Measurements from ENCODE around the gene C12orf56.
"Not testable (repeated sequence)": the region's sequence is repeated elsewhere in the genome, so short reads cannot be mapped to it uniquely, and the experiment has no call there.

Gene C12orf56

DNA sequence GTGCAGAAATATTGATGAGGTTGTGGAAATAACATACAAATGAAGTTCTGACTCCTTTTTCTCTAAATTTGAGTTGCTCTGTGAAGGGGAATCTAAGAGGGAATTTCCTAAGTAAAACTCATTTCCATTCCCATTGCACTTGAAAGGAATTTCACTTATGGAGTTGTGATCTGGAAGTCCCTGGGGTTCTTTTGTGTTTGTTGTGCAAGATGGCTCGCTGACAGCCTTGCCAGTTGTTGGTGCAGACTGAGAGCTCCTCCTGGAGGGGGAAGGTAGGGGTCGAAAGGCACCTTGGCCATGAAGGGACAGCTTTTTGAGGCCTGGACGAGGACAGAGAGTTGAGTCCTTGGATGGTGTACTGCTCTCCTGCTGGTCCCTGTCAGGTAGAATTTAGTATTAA, 72.0 kb downstream of the C12orf56 start:
- DNase-seq (ENCODE audit: low read depth, low spot score): peak; percentile 21

- no peak for DNase-seq (ENCODE audit: low read depth, low spot score)
These were observed 78.7 kb downstream of the C12orf56 start for GRCh38 chr12:64311877-64312276.

DNA sequence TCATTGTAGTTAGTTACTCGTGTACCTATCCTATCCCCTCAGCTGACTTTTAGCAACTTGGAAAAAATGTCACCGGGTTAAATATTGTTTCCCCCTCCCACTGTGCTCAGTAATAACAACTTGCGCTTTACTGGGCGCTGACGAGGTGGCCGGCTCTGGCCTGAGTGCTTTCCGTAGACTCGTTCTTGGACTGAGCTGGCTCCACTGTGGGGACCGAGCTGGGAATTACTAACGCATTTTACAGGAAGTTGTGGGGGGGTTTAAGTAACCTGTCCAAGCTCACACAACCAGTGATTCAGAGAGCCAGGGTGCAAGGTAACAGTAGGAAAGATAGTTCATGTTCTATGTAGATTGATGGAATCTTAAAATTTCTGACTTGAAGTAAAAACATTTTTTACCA, 86.0 kb downstream of the C12orf56 start:
- DNase-seq (ENCODE audit: low read depth, low spot score): no peak

DNA sequence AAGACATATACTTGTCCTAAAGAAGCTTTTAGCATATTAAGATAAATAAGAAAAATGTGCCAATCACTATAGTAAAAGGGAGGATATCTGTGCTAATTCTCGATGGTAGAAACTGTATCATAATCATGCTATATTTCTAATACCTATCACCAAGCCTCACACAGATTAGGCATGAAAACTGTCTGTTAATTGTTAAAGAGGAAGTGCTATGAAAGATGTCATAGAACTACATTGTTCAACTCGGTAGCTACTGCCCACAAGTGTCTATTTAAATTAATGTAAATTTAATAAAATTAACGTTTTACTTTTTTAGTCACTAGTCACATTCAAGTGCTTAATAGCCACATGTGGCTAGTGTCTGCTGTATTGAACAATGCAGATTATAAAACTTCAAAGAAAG, 90.9 kb downstream of the C12orf56 start:
- DNase-seq (ENCODE audit: low read depth, low spot score): no peak

GRCh38 chr12:64296301-64296700, 94.3 kb downstream of the C12orf56 start:
- DNase-seq (ENCODE audit: low read depth, low spot score): no peak

DNA sequence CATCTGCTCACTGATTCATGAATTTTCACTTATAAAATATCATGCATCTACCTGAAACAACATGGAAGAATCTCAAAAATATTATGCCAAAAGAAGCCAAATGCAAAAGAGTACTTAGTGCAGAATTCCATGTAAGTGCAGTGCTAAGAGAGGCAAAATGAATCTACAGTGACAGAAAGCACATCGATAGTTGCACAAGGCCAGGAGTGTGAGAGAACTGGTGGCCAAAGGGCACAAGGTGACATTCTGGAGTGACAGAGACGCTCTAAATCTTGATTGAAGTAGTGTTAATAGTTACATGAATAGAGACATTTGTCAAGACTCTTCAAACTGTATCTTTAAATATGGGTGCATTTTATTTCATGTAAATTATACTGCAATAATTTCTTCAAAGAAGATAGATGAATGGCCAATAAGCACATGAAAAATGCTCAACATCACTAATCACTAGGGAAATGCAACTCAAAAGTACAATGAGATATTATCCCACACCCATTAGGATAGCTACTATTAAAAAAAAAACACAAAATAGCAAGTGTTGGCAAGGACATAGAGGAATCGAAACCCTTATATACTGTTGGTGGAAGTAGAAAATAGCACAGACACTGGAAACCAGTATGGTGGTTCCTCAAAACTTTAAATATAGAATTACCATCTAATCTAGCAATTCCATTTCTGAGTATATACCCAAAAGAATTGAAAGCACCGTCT, 96.7 kb downstream of the C12orf56 start:
- DNase-seq (ENCODE audit: low read depth, low spot score): no peak

DNA sequence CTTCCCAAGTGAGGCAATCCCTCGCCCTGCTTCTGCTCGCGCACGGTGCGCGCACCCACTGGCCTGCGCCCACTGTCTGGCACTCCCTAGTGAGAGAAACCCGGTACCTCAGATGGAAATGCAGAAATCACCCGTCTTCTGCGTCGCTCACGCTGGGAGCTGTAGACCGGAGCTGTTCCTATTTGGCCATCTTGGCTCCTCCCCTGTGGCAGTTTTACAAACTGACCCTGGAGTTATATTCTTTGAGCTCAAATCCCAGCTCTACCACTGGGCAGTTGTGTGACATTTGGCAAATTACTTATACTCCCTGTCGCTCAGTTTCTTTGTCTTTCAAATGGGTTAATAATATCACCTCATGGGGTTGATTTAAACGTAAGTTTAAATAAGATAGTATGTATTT, 97.4 kb downstream of the C12orf56 start:
- not testable (repeated sequence) for DNase-seq (ENCODE audit: low read depth, low spot score)

GRCh38 chr12:64286521-64286920, 104.0 kb downstream of the C12orf56 start:
- DNase-seq (ENCODE audit: low read depth, low spot score): no peak

- DNase-seq (ENCODE audit: low read depth, low spot score): no peak
These were observed 106.3 kb downstream of the C12orf56 start for GRCh38 chr12:64284256-64284655.

GRCh38 chr12:64278421-64278820, 112.1 kb downstream of the C12orf56 start:
- DNase-seq (ENCODE audit: low read depth, low spot score): no peak

- no peak for DNase-seq (ENCODE audit: low read depth, low spot score)
These were observed 116.8 kb downstream of the C12orf56 start for GRCh38 chr12:64273527-64274403.

DNA sequence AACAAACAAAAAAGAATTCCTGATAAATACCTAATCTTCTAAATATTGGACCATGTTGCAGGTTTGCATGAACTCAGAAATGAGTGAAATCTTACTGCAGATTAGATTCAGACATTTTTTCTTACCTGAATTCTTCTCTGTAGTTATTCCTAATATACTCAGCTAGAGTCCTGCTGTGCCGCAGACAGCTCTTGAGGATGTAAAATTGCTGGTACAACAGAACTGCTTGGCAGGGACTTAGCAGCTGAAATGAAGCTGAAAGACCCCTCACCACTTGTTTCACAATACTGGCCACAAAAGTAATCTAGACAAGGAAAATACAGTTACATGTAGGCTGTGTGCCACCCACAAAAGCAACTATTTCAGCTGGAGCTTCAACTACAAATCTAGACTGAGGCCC, 120.1 kb downstream of the C12orf56 start:
- no peak for DNase-seq (ENCODE audit: low read depth, low spot score)

DNA sequence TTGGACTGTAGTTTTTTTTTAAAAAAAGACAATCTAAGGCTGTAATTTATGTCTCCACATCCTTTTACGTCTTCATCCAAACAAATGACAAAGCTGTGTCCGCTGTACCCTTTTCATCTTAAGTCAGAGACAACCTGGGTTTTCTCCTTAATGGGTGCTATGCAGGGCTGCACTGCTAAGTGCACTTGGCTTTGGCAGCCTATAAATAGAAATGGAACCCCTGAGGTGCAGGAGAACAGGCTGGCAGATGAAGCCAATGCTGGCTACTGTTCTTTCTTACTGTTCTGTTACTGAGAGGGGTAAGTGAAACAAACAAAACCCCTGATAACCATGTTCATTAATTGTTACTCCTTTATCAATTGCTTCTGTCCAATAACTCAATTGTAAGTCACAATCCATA, 121.4 kb downstream of the C12orf56 start:
- DNase-seq (ENCODE audit: low read depth, low spot score): no peak

- no peak for DNase-seq (ENCODE audit: low read depth, low spot score)
These were observed 122.1 kb downstream of the C12orf56 start for GRCh38 chr12:64268409-64268808.

DNA sequence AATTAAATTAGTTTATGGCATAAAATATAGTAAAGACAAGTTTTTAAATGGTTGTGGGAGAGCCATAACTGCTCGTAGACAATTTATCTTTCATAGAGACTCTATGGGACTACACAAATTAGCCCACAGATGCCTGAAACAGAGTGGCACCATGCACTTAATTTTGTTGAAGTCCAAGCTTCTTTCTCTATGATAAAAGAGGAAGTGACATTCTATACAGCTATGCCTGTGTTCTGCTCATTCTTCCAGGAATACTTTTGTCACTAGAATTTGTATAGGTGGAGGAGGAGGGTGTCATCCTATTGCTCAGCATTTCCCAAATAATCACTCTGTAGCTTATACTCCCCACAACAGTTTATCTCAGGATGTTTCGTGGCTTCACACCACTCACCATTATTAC, 124.7 kb downstream of the C12orf56 start:
- no peak for DNase-seq (ENCODE audit: low read depth, low spot score)

GRCh38 chr12:64261813-64262212, 128.7 kb downstream of the C12orf56 start:
- no peak for DNase-seq (ENCODE audit: low read depth, low spot score)

DNA sequence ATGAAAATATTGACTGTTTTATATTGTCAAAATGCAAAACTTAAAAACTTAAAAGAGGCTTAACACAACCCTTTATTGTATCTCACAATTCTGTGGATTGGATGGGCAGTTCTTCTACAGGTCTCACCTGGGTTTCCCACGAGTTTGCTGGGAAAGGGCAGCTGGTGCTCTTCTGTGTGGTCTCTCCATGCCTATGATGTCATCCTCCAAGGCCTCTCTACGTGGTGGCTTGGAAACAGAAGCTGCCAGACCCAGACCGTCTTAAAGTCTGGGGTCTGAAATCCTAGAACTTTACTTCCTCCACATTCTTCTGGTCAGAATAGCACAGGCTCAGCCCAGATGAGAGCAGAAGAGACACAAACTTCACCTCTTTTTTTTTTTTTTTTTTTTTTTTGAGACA, 132.0 kb downstream of the C12orf56 start:
- DNase-seq (ENCODE audit: low read depth, low spot score): no peak

DNA sequence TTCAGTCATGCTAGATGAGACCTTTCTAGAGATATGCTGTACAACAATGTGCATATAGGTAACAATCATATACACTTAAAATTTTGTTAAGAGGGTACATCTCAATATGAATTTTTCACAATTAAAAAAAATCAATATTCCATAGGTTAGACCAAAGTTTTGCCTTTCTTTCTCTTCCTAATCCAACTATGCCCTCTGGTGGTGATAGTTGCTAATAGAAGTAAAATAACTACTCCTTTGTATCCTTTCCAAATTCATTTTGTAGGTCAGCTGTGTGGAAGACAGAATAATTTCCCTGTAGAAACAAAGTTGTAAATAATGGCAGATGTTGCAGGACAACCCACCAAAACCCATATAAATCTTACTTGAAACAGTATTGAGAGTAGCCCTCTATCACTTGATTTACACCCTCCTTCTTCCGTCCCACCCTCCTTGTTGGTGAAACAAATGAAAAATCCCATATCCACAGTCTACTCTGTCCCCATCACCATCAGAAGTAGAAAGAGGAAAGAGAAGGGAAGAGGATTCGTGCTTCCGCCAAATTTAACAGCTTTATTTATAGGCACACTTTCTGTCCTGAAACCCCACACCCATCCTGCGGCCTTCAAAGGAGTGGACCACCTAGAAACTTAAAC, 134.3 kb downstream of the C12orf56 start:
- DNase-seq (ENCODE audit: low read depth, low spot score): peak; percentile 70

GRCh38 chr12:64255249-64255648, 135.3 kb downstream of the C12orf56 start:
- no peak for DNase-seq (ENCODE audit: low read depth, low spot score)

GRCh38 chr12:64253356-64253755, 137.2 kb downstream of the C12orf56 start:
- no peak for DNase-seq (ENCODE audit: low read depth, low spot score)

DNA sequence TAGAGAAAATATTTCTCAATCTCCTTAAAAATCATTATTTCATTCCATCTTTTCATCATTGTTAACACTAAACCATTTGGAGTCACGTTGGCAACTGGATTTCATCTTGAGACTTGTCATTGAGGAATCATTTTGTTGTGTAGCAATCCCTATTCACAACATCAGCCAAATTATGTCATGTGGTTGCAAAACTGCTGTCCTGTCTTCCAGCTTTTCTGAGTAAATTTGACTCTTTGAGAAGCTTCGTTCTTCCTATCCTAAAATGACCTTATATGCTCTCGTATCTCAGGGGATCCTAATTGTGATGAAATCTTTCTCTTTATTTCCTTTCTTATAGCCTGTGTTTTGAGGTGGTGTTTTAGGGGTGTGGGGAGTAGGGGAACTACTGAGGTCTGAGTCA, 137.9 kb downstream of the C12orf56 start:
- no peak for DNase-seq (ENCODE audit: low read depth, low spot score)

DNA sequence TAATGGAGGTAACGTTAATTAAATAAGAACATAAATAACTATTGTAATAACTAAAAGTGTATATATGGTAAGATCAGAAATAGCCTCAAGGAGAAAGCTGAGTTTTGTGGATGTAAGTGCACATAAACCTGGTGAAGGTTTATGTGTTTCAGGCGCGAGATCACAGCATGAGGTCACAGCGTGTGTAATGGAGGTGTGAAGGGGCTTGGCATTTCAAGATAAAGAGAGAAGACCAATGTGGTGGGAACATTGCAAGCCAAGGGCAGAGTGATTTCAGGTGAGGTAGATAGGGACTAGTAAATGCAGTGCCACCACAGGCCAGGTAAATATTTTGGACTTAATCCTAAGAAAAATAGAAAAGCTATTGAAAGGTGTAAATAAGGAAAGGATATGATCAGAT, 146.7 kb downstream of the C12orf56 start:
- DNase-seq (ENCODE audit: low read depth, low spot score): no peak

GRCh38 chr12:64240781-64241180, 149.8 kb downstream of the C12orf56 start:
- DNase-seq (ENCODE audit: low read depth, low spot score): no peak
